K562 (cell line): ENCODE results near the gene ZFAND6. TPM values are rescaled to one million over a fixed set of nuclear protein-coding genes. Genes with fewer than 3 reads are reported as not detected.

Experiments used
- ATAC-seq: fragments of 200-7000 bp; cut with Tn5 transposase; 3 replicates; pipeline ENCODE4 v1.9.1; 2020; ENCODE audit warnings: moderate library complexity
- BruUV-seq: library from RNA; stranded (reverse); fragments of 400-500 nt; replicated peaks from 2 replicates; lab custom pipeline; 2021; lab: Mats Ljungman, UMichigan
- CTCF ChIA-PET: fragments of 300-600 bp; formaldehyde crosslinking; extraction: SDS; loops from one replicate; lab custom pipeline; 2021; ENCODE audit warnings: low intra/inter-chr PET ratio; lab: Yijun Ruan, JAX
- POLR2A ChIA-PET: fragments of 300-600, 350-650 bp; sonication (Branson Sonifier 250); formaldehyde crosslinking; extraction: SDS; loops from one replicate; lab custom pipeline; 2021; ENCODE audit warnings: antibody characterized with exemption, inconsistent platforms; lab: Yijun Ruan, JAX
- DNase-seq, 4 experiments: peaks; one replicate each; pipeline versions ENCODE4 v3.0.0 to v3.0.0-alpha.2; 2011 to 2018; ENCODE audit warnings: low spot score in 3 of 4, mixed read lengths in 3 of 4; ENCODE audit errors: extremely low read depth in 1 of 4
- FAIRE-seq: peaks from 2 replicates; lab custom pipeline; 2011; peaks lifted over from hg19 to GRCh38; lab: Jason Lieb, UNC
- H2AFZ ChIP-seq: 2 replicates; pipeline ENCODE4 v1.6.0; 2011; ENCODE audit warnings: low read depth, low read length, control low read depth, inconsistent platforms
- H3K27ac ChIP-seq: fragments of 200-600 bp; 3 replicates; pipeline ENCODE4 v1.8.0; 2011; ENCODE audit warnings: low read depth, mild to moderate bottlenecking, control low read depth, inconsistent platforms, low read length, moderate library complexity, mixed read lengths; ENCODE audit errors: extremely low read depth
- H3K27me3 ChIP-seq, 2 experiments: fragments of 300-600 bp in 1 of 2; 2 replicates in 1 of 2; 3 replicates in 1 of 2; pipeline versions ENCODE4 v1.6.0 to v1.8.0; 2011; ENCODE audit warnings: inconsistent platforms in 2 of 2, low read length in 2 of 2, mild to moderate bottlenecking in 1 of 2, mixed read lengths in 1 of 2, moderate library complexity in 1 of 2; ENCODE audit not compliant: control insufficient read depth in 2 of 2, insufficient read depth in 2 of 2
- H3K36me3 ChIP-seq: fragments of 300-600 bp; 3 replicates; pipeline ENCODE4 v1.8.0; 2011; ENCODE audit warnings: mild to moderate bottlenecking, low read length, inconsistent platforms; ENCODE audit not compliant: control insufficient read depth, insufficient read depth
- H3K4me1 ChIP-seq, 2 experiments: fragments of 200-600 bp in 1 of 2; replicated peaks in 1 of 2; 2 replicates in 1 of 2; 3 replicates in 1 of 2; pipeline versions ENCODE4 v1.5.1 to v1.8.0; 2011; ENCODE audit warnings: inconsistent platforms in 2 of 2, low read length in 2 of 2, mild to moderate bottlenecking in 1 of 2, mixed read lengths in 1 of 2, moderate library complexity in 1 of 2; ENCODE audit not compliant: control insufficient read depth in 2 of 2, insufficient read depth in 2 of 2
- H3K4me2 ChIP-seq: 2 replicates; pipeline ENCODE4 v1.6.1; 2011; ENCODE audit warnings: low read length, control low read depth, inconsistent platforms, mixed read lengths; ENCODE audit not compliant: insufficient read depth
- H3K4me3 ChIP-seq: fragments of 200-600 bp; sonication (generic), shearing (Covaris generic); 2 replicates; pipeline ENCODE4 v1.5.1; 2016; ENCODE audit warnings: control low read depth, inconsistent platforms
- H3K79me2 ChIP-seq: fragments of 200-600 bp; 3 replicates; pipeline ENCODE4 v1.8.0; 2011; ENCODE audit warnings: low read length, inconsistent platforms; ENCODE audit not compliant: control insufficient read depth, insufficient read depth
- H3K9ac ChIP-seq, 2 experiments: 2 replicates each; pipeline versions ENCODE4 v1.6.0 to v1.6.1; 2011; ENCODE audit warnings: low read depth in 2 of 2, low read length in 2 of 2, control low read depth in 1 of 2, inconsistent platforms in 1 of 2, mild to moderate bottlenecking in 1 of 2, mixed read lengths in 1 of 2; ENCODE audit not compliant: insufficient read depth in 1 of 2
- H3K9me1 ChIP-seq: one replicate; pipeline ENCODE4 v1.6.0; 2011; ENCODE audit warnings: inconsistent platforms, mild to moderate bottlenecking, low read length, moderate library complexity; ENCODE audit not compliant: control insufficient read depth, insufficient read depth
- H3K9me3 ChIP-seq: replicated peaks from 2 replicates; pipeline ENCODE4 v1.5.1; 2011; ENCODE audit warnings: low read depth, low read length, inconsistent platforms; ENCODE audit not compliant: control insufficient read depth, insufficient read depth
- H4K20me1 ChIP-seq: replicated peaks from 2 replicates; pipeline ENCODE4 v1.6.1; 2011; ENCODE audit warnings: low read length, inconsistent platforms, mixed read lengths; ENCODE audit not compliant: control insufficient read depth, insufficient read depth
- KLF1 ChIP-seq: fragments of 450-650 bp; IDR thresholded peaks from 2 replicates; pipeline ENCODE4 v1.6.1; 2016; ENCODE audit warnings: missing genetic modification characterization, missing compliant biosample characterization
- STAT5A ChIP-seq: IDR thresholded peaks from 2 replicates; pipeline ENCODE4 v1.6.1; 2012; ENCODE audit warnings: low read length, inconsistent platforms, borderline replicate concordance
- YBX1 ChIP-seq: fragments of 450-650 bp; IDR thresholded peaks from 2 replicates; pipeline ENCODE4 v1.7.1; 2016; ENCODE audit warnings: mild to moderate bottlenecking
- WGBS: fragments of 100-300 bp; shearing (Covaris generic); methylation state at CpG from one replicate; pipeline ENCODE4 v1.1.6; 2016; ENCODE audit warnings: low coverage, mixed read lengths; ENCODE audit not compliant: insufficient coverage; ENCODE audit errors: missing lambda C conversion rate; 5-methylcytosine and 5-hydroxymethylcytosine counted together
- in situ Hi-C: fragments of 300-500 bp; cut with MboI; formaldehyde crosslinking; loops from 4 replicates; pipeline ENCODE4 v1.15.0; 2018; ENCODE audit warnings: inconsistent platforms, mixed read lengths
- intact Hi-C: fragments of 100-400 bp; cut with micrococcal nuclease; formaldehyde crosslinking; loops from 2 replicates; pipeline ENCODE4 v1.14.2; 2022
- polyA plus RNA-seq, 8 experiments: library from polyadenylated mRNA; depleted of rRNA in 4 of 8; stranded (reverse) in 5 of 8; unstranded in 3 of 8; fragments of >200 nt; fragmentation: Nextera tagmentation in 2 of 8; fragmentation: Illumina TruSeq in 1 of 8; extraction: Ambion mirVana in 2 of 8; extraction: Trizol in 1 of 8; gene quantifications; 2 replicates each; pipeline versions ENCODE4 v1.2.1 to v1.2.3, GENCODE V29; 2011 to 2014; ENCODE audit warnings: inconsistent platforms in 1 of 8, missing spikeins in 1 of 8
- total RNA-seq, 7 experiments: library from RNA; depleted of rRNA in 6 of 7; stranded (reverse); fragments of >200 nt in 6 of 7; fragmentation: Illumina TruSeq in 2 of 7; extraction: Trizol in 2 of 7; gene quantifications; 2 replicates each; pipeline versions ENCODE4 v1.2.1 to v1.2.3, GENCODE V29; 2011 to 2021; ENCODE audit warnings: low replicate concordance in 1 of 7
- TF ChIP-seq, protein P1 (sequence below): fragments of 250-450 bp; sonication (Bioruptor Pico); IDR thresholded peaks from 2 replicates; pipeline ENCODE4 v1.4.0; 2020
- TF ChIP-seq, protein P2 (sequence below): sonication (generic); formaldehyde crosslinking; IDR thresholded peaks from 2 replicates; pipeline ENCODE4 v1.9.0; 2022; ENCODE audit warnings: mild to moderate bottlenecking, missing genetic modification reagents

The ZFAND6 gene
- total and polyA plus RNA-seq, 9 of the 15 experiments (the other 6 are each of a cell fraction or from before 2014, with no cell fraction given), result 53.9 to 206 (median 88.9) TPM

DNA sequence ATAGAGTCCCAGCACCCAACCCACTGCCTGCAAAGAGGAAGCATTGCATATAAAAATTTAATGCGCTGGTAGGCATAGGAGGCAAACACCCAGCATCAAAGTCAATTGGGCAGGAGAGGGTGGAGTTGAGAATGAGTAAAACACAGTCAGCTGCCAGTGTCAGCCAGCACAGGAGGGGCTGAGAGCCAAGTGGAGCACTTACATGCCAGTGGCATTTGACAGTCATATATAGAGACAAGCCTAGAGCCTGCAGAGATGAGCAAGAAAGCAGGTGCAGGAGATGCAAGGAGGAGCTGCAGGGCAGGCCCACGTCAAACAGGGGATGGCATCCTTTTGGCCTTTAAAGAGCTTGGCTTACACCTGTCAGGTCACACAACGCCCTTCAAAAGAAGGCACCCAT lies 27.6 kb upstream of the ZFAND6 start:
- DNase-seq (no peak), FAIRE-seq (no peak), ATAC-seq (no peak)
- H2AFZ ChIP-seq, result no peak overlapping the region
- no peaks in the 10 kb centered on the region for H3K9me3 ChIP-seq
- no peaks in the 10 kb centered on the region for H3K79me2 ChIP-seq
- intact Hi-C loops (no loop called here), in situ Hi-C loops (no loop called here)
- H4K20me1 ChIP-seq, result no peaks in the 10 kb centered on the region
- no peak overlapping the region for H3K4me2 ChIP-seq
- H3K4me1 ChIP-seq, result peaks cover 10% of the 10 kb centered on the region in 2 experiments; a peak in 3 of 5 replicates
- TF ChIP-seq KLF1 (no peak), YBX1 (no peak), STAT5A (no peak)
- TF ChIP-seq, protein P1, sequence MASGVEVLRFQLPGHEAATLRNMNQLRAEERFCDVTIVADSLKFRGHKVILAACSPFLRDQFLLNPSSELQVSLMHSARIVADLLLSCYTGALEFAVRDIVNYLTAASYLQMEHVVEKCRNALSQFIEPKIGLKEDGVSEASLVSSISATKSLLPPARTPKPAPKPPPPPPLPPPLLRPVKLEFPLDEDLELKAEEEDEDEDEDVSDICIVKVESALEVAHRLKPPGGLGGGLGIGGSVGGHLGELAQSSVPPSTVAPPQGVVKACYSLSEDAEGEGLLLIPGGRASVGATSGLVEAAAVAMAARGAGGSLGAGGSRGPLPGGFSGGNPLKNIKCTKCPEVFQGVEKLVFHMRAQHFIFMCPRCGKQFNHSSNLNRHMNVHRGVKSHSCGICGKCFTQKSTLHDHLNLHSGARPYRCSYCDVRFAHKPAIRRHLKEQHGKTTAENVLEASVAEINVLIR (CRISPR knock-in tag), result no peak
- TF ChIP-seq, protein P2, sequence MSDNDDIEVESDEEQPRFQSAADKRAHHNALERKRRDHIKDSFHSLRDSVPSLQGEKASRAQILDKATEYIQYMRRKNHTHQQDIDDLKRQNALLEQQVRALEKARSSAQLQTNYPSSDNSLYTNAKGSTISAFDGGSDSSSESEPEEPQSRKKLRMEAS (CRISPR knock-in tag), result no peak
- ChIA-PET CTCF (no interaction called here), POLR2A (interaction anchor here (1.2 kb wide), 1 partner anchor 10 kb away, joined by 3 read pairs; no protein-coding TSS in a partner anchor)
- no peak overlapping the region for H3K9ac ChIP-seq
- BruUV-seq, result no TSS peak
- no peak overlapping the region for H3K27ac ChIP-seq
- H3K36me3 ChIP-seq, result no peaks in the 10 kb centered on the region
- H3K27me3 ChIP-seq, result no peaks in the 10 kb centered on the region; a peak in 1 of 5 replicates
- no peak overlapping the region for H3K4me3 ChIP-seq
- WGBS, result 23% methylated on average over 2 of the region's 3 CpGs
- H3K9me1 ChIP-seq, result no peaks in the 10 kb centered on the region
